Middle frontal gyrus (tissue), 1 donor: Measurements from ENCODE around the gene C20orf144.
"Not testable (repeated sequence)": the region's sequence is repeated elsewhere in the genome, so short reads cannot be mapped to it uniquely, and the experiment has no call there.

Experiments used
- DNase-seq: peaks from one replicate; pipeline ENCODE4 v3.0.0-alpha.2; 2015; ENCODE audit warnings: low spot score; ENCODE audit errors: extremely low spot score

C20orf144 gene

GRCh38 chr20:33662172-33662571 is at the start of gene C20orf144:
Gene C20orf144, plus strand, starts transcription at chr20:33662327. Its CDS starts 19 bp downstream, at chr20:33662346.
- no peak for DNase-seq

GRCh38 chr20:33621717-33622400 is 40.3 kb upstream of the C20orf144 start:
- DNase-seq = no peak

DNA sequence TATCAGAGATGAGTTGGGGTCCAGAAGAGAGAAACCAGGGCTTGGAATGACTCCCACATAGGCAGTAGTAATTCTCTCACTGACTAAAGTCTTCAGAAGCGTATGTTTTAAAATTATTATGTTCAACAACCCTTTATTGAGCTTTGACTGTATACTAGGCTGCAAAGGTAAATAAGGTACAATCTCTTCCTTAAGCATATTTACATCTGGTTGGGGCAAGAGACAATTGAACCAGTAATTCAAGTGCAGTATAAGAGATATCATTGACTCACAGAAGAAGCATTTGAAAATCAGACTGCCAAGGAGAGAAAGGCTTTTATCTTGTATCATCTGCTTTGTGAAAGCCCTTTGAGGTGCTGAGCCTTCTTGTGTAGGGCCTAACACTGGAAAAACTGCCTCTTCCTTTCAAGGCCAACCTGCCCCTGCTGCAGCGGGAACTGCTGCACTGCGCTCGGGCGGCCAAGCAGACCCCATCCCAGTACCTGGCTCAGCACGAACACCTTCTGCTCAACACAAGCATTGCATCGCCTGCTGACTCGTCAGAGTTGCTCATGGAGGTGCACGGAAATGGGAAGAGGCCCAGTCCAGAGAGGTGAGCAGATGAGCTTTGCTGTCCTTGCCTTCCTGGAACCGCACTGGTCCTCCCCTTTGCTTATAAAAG is 39.3 kb upstream of the C20orf144 start:
- DNase-seq = no peak

GRCh38 chr20:33624399-33624798 is 37.7 kb upstream of the C20orf144 start:
- no peak for DNase-seq

- DNase-seq = no peak
Observed at GRCh38 chr20:33626190-33626589, 35.9 kb upstream of the C20orf144 start.

DNA sequence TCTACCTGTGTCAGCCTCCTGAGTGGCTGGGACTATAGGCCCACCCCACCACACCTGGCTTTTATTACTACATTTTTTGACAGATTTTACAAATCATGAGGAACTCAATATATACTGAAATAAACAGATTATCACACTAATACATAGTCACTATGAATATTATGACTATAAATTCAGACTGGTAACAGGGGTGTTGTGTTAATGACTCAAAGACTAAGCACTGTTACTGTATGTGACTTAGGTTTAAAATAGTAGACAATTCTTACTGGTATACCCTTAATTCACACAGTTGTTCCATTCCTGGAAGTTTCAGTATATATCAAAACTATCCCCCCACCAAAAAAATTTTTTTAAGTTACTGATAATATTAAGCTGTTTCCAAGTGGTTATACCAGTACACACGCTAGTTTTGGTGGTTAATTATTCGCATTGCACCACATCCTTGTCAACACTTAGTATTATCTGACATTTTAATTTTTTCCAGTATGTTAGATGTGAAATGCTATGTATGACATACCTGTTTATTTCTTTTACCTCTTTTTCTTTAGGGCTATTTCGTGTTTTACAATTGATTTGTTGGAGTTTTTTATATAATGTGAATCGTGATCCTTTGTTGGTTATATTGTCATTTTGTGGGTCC is 34.4 kb upstream of the C20orf144 start:
- DNase-seq = no peak

- DNase-seq = no peak
Observed at GRCh38 chr20:33629533-33629932, 32.6 kb upstream of the C20orf144 start.

- no peak for DNase-seq
Observed at GRCh38 chr20:33629979-33630378, 32.1 kb upstream of the C20orf144 start.

GRCh38 chr20:33630507-33630906 is 31.6 kb upstream of the C20orf144 start:
- DNase-seq = no peak

GRCh38 chr20:33631910-33632309 is 30.2 kb upstream of the C20orf144 start:
- not testable (repeated sequence) for DNase-seq

- DNase-seq = no peak
Observed at GRCh38 chr20:33635341-33635740, 26.8 kb upstream of the C20orf144 start.

- no peak for DNase-seq
Observed at GRCh38 chr20:33636776-33637175, 25.4 kb upstream of the C20orf144 start.

- no peak for DNase-seq
Observed at GRCh38 chr20:33640287-33640686, 21.8 kb upstream of the C20orf144 start.

DNA sequence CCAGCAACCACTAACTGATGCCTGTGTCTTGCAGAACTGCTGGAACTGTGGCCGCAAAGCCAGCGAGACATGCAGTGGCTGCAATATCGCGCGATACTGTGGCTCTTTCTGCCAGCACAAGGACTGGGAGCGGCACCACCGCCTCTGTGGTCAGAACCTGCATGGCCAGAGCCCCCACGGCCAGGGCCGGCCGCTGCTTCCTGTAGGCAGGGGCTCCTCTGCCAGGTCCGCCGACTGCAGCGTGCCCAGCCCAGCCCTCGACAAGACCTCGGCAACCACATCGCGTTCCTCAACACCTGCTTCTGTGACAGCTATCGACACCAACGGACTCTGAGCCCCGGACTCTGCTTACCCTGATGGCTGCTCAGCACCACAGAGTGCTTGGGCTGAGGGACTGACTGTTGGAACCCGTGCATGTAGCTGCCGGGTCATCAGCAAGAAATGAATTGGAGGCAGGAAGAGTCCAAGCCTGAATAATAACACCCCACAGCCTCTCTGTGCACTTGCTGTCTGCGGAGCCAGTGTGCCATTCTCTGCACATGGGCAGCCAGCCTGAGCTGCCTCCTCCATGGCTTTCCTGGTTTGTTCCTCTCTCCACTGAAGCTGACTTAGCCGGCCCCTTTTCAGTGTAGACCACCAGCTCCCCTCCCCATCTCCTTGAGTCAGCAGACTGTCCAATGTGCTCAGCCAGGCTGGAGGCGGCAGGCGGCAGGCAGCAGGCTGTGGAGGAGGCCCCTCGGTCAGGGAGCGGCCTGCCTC is 17.6 kb upstream of the C20orf144 start:
- DNase-seq = no peak

DNA sequence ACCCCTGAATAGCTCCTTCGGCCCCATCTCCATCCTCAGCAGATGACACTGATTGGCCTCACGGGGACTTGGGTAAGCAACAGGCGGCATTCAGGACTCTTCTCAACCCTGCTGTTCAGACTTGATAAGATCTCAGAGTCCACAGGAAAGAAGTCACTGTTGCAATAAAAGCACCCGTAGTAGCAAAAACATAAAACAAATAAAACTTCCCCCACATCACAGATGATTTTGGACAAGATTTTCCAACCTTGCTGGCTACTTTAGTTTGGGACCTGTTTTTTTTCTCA is 17.1 kb upstream of the C20orf144 start:
- no peak for DNase-seq

GRCh38 chr20:33645396-33645795 is 16.7 kb upstream of the C20orf144 start:
- DNase-seq = no peak

DNA sequence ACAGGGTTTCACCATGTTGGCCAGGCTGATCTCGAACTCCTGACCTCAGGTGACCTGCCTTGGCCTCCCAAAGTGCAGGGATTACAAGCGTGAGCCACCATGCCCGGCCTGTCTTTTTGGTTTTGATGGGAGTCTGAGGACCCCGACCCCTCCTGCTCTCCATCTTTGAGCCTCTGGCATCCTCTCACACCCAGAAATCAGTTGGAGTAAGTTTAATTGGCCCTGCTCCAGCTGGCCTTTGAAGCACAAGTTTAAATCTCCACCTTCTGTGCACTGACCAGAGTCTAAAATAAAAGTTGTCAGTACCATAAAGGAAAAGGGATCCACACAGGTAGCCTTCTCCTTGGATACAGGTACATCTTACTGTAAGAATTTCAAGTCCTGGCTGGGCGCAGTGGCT is 15.9 kb upstream of the C20orf144 start:
- DNase-seq = no peak

DNA sequence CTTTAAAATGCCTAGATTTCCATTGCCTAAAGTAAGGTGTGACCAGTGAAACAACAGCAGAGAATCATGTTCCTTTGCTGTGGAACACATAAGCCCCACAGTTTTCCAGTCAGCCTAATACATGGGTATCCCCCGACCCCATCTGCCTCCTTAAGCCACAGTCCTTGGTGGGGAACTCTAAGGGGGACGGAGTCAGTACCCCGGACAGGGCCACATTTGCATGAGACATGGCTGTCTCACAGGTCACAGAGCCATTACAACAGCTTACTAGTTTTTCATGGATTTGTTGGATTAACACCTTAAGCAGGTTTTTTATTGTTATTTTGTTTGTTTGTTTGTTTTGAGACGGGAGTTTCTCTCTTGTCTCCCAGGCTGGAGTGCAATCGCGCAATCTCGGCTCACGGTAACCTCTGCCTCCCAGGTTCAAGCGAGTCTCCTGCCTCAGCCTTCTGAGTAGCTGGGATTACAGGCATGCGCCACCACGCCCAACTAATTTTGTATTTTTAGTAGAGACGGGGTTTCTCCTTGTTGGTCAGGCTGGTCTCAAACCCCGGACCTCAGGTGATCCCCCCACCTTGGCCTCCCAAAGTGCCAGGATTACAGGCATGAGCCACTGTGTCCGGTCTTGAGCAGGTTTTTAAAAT is 15.0 kb upstream of the C20orf144 start:
- DNase-seq = not testable (repeated sequence)

DNA sequence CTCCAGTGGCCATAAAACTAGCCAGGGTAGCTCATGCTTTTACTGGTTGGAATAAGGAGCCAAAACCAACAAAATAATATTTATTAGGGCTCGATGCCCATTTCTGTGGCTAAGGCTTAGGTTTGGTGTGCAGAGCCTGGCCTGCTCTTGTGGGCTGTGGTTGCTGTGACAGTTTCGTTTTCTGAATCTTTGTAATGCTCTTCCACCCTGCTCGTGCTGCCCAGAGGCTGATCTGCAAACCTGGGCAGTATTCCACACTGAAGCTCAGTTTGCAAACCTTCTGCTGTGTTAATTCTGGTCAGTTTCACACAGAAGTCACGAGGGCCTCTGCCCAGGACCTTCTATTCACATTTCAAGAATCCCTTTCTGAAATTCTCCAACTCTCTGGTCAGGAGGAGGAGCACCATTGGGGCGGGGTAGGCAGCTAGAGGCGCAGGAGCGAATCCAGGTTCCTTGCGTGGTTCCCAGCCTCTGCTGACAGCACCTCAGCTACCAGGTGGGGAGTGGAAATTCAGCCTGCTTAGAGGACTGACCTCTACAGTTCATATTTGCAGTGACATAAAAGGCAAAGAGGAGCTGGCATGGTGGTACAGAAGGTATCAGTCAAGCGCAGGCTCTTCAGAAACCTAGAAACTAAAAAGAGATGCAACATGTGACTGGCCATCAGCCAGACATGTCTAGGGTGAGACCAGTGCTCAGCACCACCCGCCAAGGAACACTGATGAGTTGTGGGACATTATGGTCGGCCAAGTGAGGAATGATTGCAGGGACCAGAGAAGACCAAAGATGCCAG is 14.3 kb upstream of the C20orf144 start:
- DNase-seq = no peak

DNA sequence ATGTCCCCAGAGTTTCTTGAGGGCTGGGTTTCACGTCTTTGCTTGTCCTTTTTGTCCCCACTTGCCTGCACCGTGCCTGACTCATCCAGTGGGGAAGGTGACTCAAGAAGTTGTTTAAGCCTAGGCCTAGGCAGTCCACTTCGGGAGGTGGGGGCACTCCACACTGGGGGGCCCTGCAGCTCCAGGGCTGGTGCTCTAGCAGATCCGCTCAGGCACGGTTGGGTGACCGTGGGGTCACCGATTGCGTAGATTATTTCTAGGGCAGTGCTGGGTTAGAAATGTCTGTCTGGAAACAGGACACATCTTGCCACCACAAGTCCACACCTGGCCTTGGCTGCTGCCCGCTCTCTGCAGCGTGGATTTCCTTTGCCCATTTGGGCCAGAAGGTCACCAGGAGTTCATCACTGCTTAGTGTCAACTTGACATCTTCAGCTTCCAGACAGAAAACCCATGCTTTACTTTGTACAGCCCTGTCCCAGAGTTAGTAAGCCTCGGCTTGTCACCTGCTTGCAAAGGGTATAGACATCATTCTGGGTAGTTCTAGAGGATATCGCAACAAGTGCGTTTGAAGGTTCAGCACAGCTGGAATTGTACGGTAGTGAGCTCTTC is 13.6 kb upstream of the C20orf144 start:
- DNase-seq = no peak
